ENCODE data around the gene LRRC7.

Gene LRRC7

GRCh38 chr1:69706473-69706872 lies 138.8 kb downstream of the LRRC7 start:
- H3K9ac ChIP-seq (ENCODE audit: low read depth, low read length): no peak overlapping the region
- no peaks in the 10 kb centered on the region for H3K27me3 ChIP-seq (ENCODE audit: insufficient read depth, low read length, poor library complexity)
- ATAC-seq (ENCODE audit: insufficient read depth, low read depth): no peak
- H3K9me3 ChIP-seq (ENCODE audit: insufficient read depth, low read length, severe bottlenecking): no peaks in the 10 kb centered on the region
- no peaks in the 10 kb centered on the region for H4K20me1 ChIP-seq (ENCODE audit: insufficient read depth, low read length)
- no peak overlapping the region for H3K4me2 ChIP-seq (ENCODE audit: insufficient read depth, low read length)
- no peaks in the 10 kb centered on the region for H3K4me1 ChIP-seq (ENCODE audit: insufficient read depth, low read length)
- H3K27ac ChIP-seq (ENCODE audit: low read length): no peak overlapping the region
- no peaks in the 10 kb centered on the region for H3K36me3 ChIP-seq (ENCODE audit: insufficient read depth, low read length)
- no peak overlapping the region for H2AFZ ChIP-seq (ENCODE audit: low read depth, low read length)
- no peak overlapping the region for H3K4me3 ChIP-seq (ENCODE audit: low read depth in 1 of 2, low read length in 2 of 2)
- H3K79me2 ChIP-seq (ENCODE audit: insufficient read depth, low read length): no peaks in the 10 kb centered on the region
- TF ChIP-seq EZH2 (IDR thresholded peaks at IDR 0.05; ENCODE audit: borderline replicate concordance, low read depth, low read length, severe bottlenecking) (no peak), CTCF (IDR thresholded peaks at IDR 0.05; ENCODE audit: borderline replicate concordance, extremely low read depth, low read length, poor library complexity, severe bottlenecking) (no peak)
- DNase-seq: no peak

- Histone ChIP-seq H3K36me3 (ENCODE audit: insufficient read depth, low read length) (no peaks in the 10 kb centered on the region), H3K79me2 (ENCODE audit: insufficient read depth, low read length) (no peaks in the 10 kb centered on the region), H2AFZ (ENCODE audit: low read depth, low read length) (no peak overlapping the region), H3K4me1 (ENCODE audit: insufficient read depth, low read length) (no peaks in the 10 kb centered on the region), H3K9ac (ENCODE audit: low read depth, low read length) (no peak overlapping the region), H3K27ac (ENCODE audit: low read length) (no peak overlapping the region), H3K4me3 (ENCODE audit: low read depth in 1 of 2, low read length in 2 of 2) (no peak overlapping the region), H3K9me3 (ENCODE audit: insufficient read depth, low read length, severe bottlenecking) (no peaks in the 10 kb centered on the region), H3K27me3 (ENCODE audit: insufficient read depth, low read length, poor library complexity) (no peaks in the 10 kb centered on the region), H4K20me1 (ENCODE audit: insufficient read depth, low read length) (no peaks in the 10 kb centered on the region), H3K4me2 (ENCODE audit: insufficient read depth, low read length) (no peak overlapping the region)
- DNase-seq (no peak), ATAC-seq (ENCODE audit: insufficient read depth, low read depth) (no peak)
- TF ChIP-seq CTCF (IDR thresholded peaks at IDR 0.05; ENCODE audit: borderline replicate concordance, extremely low read depth, low read length, poor library complexity, severe bottlenecking) (no peak), EZH2 (IDR thresholded peaks at IDR 0.05; ENCODE audit: borderline replicate concordance, low read depth, low read length, severe bottlenecking) (no peak)
Measured at GRCh38 chr1:69707103-69707502, 139.4 kb downstream of the LRRC7 start.

GRCh38 chr1:69710484-69711189 lies 142.9 kb downstream of the LRRC7 start:
- no peak for DNase-seq
- Histone ChIP-seq H3K27ac (ENCODE audit: low read length) (no peak overlapping the region), H3K79me2 (ENCODE audit: insufficient read depth, low read length) (no peaks in the 10 kb centered on the region), H3K4me3 (ENCODE audit: low read depth in 1 of 2, low read length in 2 of 2) (no peak overlapping the region), H3K9ac (ENCODE audit: low read depth, low read length) (no peak overlapping the region), H3K36me3 (ENCODE audit: insufficient read depth, low read length) (no peaks in the 10 kb centered on the region), H4K20me1 (ENCODE audit: insufficient read depth, low read length) (no peaks in the 10 kb centered on the region), H3K9me3 (ENCODE audit: insufficient read depth, low read length, severe bottlenecking) (no peaks in the 10 kb centered on the region), H3K4me1 (ENCODE audit: insufficient read depth, low read length) (no peaks in the 10 kb centered on the region), H2AFZ (ENCODE audit: low read depth, low read length) (no peak overlapping the region), H3K4me2 (ENCODE audit: insufficient read depth, low read length) (no peak overlapping the region), H3K27me3 (ENCODE audit: insufficient read depth, low read length, poor library complexity) (no peaks in the 10 kb centered on the region)
- TF ChIP-seq EZH2 (IDR thresholded peaks at IDR 0.05; ENCODE audit: borderline replicate concordance, low read depth, low read length, severe bottlenecking) (no peak), CTCF (IDR thresholded peaks at IDR 0.05; ENCODE audit: borderline replicate concordance, extremely low read depth, low read length, poor library complexity, severe bottlenecking) (no peak)
- ATAC-seq (ENCODE audit: insufficient read depth, low read depth): no peak

Data from DND-41 (cell line).